Measurements from ENCODE around the gene EXOC4.

The EXOC4 gene

DNA sequence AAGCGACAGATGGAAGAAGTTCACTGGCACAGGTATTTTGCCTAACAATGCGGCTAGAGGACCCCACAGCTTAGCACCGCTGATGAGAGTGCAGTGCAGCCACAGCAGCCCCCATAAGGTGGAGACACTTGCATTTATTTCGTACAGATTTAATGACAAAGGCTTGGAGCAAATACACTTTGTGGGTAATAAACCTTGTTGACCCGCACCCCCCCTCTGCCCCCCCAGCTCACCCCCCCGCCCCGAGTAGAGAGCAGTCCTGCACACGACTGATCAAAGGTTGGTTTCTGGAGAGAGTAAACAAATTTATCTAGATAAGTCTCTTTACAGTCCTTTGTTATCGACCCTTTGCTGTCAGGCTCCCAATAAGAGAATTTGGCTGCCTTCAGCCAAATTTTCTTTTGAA lies 777.6 kb downstream of the EXOC4 start:
- DNase-seq (ENCODE audit: low spot score), result no peak
- H3K36me3 ChIP-seq (ENCODE audit: low read depth), result no peaks in the 10 kb centered on the region
- H3K4me1 ChIP-seq (ENCODE audit: insufficient read depth, poor library complexity, severe bottlenecking), result no peaks in the 10 kb centered on the region
- no peak for ATAC-seq (ENCODE audit: low read depth)
- H3K4me3 ChIP-seq (ENCODE audit: severe bottlenecking), result no peak overlapping the region
- TF ChIP-seq CTCF (IDR thresholded peaks at IDR 0.05; ENCODE audit: poor library complexity, severe bottlenecking), result no peak
- H3K9me3 ChIP-seq (ENCODE audit: severe bottlenecking), result no peaks in the 10 kb centered on the region
- no peak overlapping the region for H3K27ac ChIP-seq (ENCODE audit: poor library complexity, severe bottlenecking)
- H3K27me3 ChIP-seq (ENCODE audit: insufficient read depth, poor library complexity, severe bottlenecking), result no peaks in the 10 kb centered on the region

- Histone ChIP-seq H3K9me3 (ENCODE audit: severe bottlenecking) (no peaks in the 10 kb centered on the region), H3K36me3 (ENCODE audit: low read depth) (no peaks in the 10 kb centered on the region), H3K4me1 (ENCODE audit: insufficient read depth, poor library complexity, severe bottlenecking) (no peaks in the 10 kb centered on the region), H3K27ac (ENCODE audit: poor library complexity, severe bottlenecking) (no peak overlapping the region), H3K4me3 (ENCODE audit: severe bottlenecking) (no peak overlapping the region), H3K27me3 (ENCODE audit: insufficient read depth, poor library complexity, severe bottlenecking) (no peaks in the 10 kb centered on the region)
- ATAC-seq (ENCODE audit: low read depth), result no peak
- peak; percentile 32 for TF ChIP-seq CTCF (IDR thresholded peaks at IDR 0.05; ENCODE audit: poor library complexity, severe bottlenecking)
- DNase-seq (ENCODE audit: low spot score), result no peak
Observed at GRCh38 chr7:134031835-134032617, 779.1 kb downstream of the EXOC4 start.

GRCh38 chr7:134034652-134035051 lies 781.8 kb downstream of the EXOC4 start:
- H3K27me3 ChIP-seq (ENCODE audit: insufficient read depth, poor library complexity, severe bottlenecking), result no peaks in the 10 kb centered on the region
- no peak overlapping the region for H3K4me3 ChIP-seq (ENCODE audit: severe bottlenecking)
- DNase-seq (ENCODE audit: low spot score) (no peak), ATAC-seq (ENCODE audit: low read depth) (no peak)
- no peaks in the 10 kb centered on the region for H3K9me3 ChIP-seq (ENCODE audit: severe bottlenecking)
- TF ChIP-seq CTCF (IDR thresholded peaks at IDR 0.05; ENCODE audit: poor library complexity, severe bottlenecking), result no peak
- no peaks in the 10 kb centered on the region for H3K4me1 ChIP-seq (ENCODE audit: insufficient read depth, poor library complexity, severe bottlenecking)
- H3K27ac ChIP-seq (ENCODE audit: poor library complexity, severe bottlenecking), result no peak overlapping the region
- no peaks in the 10 kb centered on the region for H3K36me3 ChIP-seq (ENCODE audit: low read depth)

DNA sequence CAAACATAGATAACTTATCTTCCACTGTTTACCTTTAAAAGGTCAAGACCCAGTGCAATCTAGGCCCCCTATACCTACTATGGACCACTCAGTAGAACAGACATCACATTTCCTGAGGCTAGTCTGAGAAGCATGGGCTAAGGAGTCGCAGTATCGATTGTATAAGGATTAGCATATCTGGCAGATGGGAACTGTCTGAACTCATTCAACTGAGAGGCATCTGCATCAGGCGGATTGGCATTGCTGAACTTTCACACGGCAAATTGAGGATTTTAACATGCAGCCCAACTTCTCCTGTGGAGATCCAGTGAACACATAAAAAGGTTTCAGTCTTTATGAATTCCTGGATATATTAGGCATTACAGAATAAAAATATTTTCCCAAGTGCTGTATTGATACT lies 785.1 kb downstream of the EXOC4 start:
- Histone ChIP-seq H3K27ac (ENCODE audit: poor library complexity, severe bottlenecking) (no peak overlapping the region), H3K9me3 (ENCODE audit: severe bottlenecking) (no peaks in the 10 kb centered on the region), H3K4me1 (ENCODE audit: insufficient read depth, poor library complexity, severe bottlenecking) (no peaks in the 10 kb centered on the region), H3K36me3 (ENCODE audit: low read depth) (no peaks in the 10 kb centered on the region), H3K4me3 (ENCODE audit: severe bottlenecking) (no peak overlapping the region), H3K27me3 (ENCODE audit: insufficient read depth, poor library complexity, severe bottlenecking) (no peaks in the 10 kb centered on the region)
- ATAC-seq (ENCODE audit: low read depth) (no peak), DNase-seq (ENCODE audit: low spot score) (no peak)
- no peak for TF ChIP-seq CTCF (IDR thresholded peaks at IDR 0.05; ENCODE audit: poor library complexity, severe bottlenecking)

GRCh38 chr7:134040988-134041387 lies 788.1 kb downstream of the EXOC4 start:
- no peaks in the 10 kb centered on the region for H3K4me1 ChIP-seq (ENCODE audit: insufficient read depth, poor library complexity, severe bottlenecking)
- no peaks in the 10 kb centered on the region for H3K27me3 ChIP-seq (ENCODE audit: insufficient read depth, poor library complexity, severe bottlenecking)
- no peak overlapping the region for H3K27ac ChIP-seq (ENCODE audit: poor library complexity, severe bottlenecking)
- no peak for TF ChIP-seq CTCF (IDR thresholded peaks at IDR 0.05; ENCODE audit: poor library complexity, severe bottlenecking)
- ATAC-seq (ENCODE audit: low read depth) (no peak), DNase-seq (ENCODE audit: low spot score) (no peak)
- H3K36me3 ChIP-seq (ENCODE audit: low read depth), result no peaks in the 10 kb centered on the region
- H3K9me3 ChIP-seq (ENCODE audit: severe bottlenecking), result no peaks in the 10 kb centered on the region
- no peak overlapping the region for H3K4me3 ChIP-seq (ENCODE audit: severe bottlenecking)

Measured in RWPE2 (cell line).